SH-SY5Y (cell line): ENCODE results near the gene AGAP1.

Experiments used
- GATA2 ChIP-seq: IDR thresholded peaks from 2 replicates; pipeline ENCODE4 v1.6.1; 2011; ENCODE audit warnings: mild to moderate bottlenecking, low read depth, low read length
- GATA3 ChIP-seq: IDR thresholded peaks from 2 replicates; pipeline ENCODE4 v1.6.1; 2011; ENCODE audit warnings: low read depth, mild to moderate bottlenecking, low read length, moderate library complexity

AGAP1 gene

DNA sequence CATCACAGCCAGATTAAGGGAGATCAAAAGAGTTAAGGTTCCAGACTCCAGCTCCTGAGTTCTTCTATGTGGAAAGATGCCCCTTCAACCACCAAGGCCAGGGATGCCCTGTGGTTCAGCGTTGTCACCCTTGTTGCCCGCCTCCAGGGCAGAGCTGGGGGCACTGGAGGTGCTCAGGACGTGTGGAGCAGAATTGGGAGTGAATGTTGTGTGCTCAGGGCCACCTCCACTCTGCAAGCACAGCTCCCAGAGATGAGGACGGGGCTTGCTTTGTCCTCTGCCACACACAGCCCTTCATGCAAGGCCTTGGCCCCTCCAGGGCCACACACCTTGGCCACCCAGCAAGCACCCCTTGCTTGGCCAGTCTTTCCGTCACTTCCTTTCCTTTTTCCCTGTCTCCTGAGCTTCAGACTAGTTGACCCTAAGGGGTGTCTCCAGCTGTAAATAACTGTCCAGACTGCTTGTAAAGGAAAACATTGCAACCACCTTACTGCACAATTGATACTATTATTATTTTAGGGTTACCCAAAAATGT is 103.3 kb downstream of the AGAP1 start:
- TF ChIP-seq GATA2 (no peak), GATA3 (no peak)

DNA sequence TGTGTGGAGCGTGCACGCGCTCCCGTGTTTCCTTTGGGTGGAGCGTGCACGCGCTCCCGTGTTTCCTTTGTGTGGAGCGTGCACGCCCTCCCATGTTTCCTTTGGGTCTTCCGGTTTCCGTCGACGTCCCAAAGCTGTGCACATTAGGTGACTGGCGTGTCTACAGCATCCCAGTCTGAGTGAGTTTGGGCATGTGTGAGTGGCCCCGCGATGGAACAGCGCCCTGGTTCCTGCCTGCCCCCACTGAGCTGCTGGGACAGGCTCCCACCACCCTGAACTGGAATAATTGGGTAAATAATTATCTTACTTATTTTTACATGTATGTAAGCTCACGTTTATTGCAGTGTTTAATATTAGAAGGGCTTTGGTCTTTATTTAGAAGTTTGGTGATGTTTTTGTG is 104.2 kb downstream of the AGAP1 start:
- TF ChIP-seq GATA3 (no peak), GATA2 (no peak)

DNA sequence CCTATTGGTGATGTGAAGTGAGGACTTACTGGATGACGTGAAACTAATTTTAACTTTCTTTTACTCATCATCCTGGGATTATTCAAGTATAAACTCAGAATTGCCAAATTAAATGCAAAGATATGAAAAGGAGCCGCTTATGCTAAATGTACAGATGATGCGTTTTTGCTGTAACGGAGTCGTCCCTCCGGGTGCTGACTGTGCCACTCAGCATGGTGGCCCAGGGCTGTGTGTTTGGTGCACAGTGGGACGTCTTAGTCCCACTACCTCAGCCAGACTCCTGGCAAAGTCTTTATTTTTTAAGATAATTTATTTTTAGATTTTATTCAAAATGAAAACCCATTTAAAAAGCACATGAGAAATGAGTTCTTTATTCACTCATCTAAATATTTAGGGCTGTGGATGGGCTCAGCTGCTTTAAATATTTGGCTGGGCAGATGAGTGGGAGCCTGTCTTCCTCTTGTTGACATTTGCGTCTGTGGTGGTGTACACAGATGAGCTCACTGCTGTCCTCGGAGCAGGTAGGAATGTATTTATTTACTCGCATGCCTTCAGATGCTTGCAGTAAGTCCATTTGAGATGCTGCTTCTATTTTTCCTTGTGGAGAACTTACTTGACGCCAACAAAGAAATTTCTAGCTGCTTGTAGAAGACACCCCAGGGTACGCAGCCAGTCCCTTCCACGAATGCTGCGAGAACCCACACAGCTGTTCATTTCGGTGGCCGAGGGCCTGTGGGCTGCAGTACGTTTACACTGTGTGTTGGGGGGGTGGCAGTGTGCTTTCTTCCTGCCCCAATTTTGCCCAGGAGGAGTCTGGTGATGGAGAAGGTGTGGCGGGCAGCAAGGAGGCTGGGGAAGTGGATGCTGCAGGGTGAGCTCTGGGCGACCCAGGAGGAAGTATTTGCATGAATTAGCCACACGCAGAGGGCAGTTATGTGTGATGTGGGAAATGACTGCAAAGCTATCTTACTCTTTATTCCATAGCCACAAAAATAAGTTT is 105.0 kb downstream of the AGAP1 start:
- TF ChIP-seq GATA3 (no peak), GATA2 (no peak)

DNA sequence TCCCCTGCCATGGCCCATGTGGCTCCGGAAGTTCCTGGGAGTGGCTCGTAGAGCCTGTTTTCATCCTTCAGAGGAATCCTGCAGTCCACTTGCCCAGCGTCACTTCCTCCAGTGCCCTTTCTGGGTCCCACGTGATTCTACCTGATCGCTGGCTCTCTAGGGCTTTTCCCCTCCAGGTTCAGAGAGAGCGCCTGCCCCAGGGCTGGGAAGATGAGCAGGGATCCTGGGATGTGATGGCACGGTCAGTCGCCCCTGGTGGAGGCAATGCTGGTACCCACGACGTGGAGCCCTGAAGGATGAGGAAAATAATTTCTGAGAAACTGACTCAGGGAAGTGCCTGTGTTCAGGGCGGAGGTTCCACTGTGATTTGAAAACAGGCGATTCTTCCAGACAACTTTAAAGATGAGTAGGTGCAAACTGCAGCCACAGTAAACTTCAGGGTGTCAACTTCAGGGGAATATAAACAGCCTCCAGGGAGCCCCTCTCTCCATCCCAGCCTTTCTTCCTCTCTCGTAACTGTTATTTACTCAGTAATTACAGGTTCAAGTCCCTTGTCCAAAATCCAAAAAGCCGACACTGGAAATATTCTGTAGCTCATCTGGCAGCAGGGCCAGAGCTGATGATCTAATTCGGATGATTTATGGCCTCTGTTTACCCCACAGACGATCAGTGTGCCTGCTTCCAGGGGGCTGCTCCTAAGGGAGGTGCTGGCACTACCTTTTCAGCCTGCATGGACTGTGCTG is 105.9 kb downstream of the AGAP1 start:
- TF ChIP-seq GATA3 (no peak), GATA2 (no peak)

DNA sequence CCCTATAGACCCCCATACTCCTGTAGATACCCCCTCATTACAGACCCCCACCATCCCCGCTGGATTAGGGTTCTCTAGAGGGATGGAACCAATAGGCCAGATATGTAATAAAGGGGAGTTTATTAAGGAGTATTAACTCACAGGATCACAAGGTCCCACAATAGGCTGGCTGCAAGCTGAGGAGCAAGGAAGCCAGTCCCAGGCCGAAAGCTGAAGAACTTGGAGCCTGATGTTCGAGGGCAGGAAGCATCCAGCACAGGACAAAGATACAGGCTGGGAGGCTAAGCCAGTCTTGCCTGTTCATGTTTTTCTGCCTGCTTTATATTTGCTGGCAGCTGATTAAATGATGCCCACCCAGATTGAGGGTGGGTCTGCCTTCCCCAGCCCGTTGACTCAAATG is 106.6 kb downstream of the AGAP1 start:
- TF ChIP-seq GATA2 (no peak), GATA3 (no peak)

DNA sequence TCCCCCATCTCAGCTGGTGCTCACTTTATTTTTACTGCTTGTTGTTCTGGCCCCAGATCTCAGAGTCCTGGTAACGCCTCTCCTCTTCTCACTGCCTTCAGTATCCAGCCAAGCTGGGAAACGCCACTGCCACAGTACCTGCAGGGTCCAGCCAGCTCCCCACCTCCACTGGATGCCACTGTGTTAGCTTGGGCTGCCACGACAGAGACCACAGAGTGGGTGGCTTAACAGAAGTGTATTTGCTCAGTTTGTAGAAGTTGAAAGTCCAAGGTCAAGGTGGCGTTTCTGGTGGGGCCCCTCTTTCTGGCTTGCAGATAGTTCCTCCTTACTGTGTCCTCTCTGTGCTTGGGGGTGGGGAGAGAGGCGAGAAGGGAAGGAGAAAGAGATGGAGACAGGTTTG is 107.1 kb downstream of the AGAP1 start:
- TF ChIP-seq GATA2 (no peak), GATA3 (no peak)

DNA sequence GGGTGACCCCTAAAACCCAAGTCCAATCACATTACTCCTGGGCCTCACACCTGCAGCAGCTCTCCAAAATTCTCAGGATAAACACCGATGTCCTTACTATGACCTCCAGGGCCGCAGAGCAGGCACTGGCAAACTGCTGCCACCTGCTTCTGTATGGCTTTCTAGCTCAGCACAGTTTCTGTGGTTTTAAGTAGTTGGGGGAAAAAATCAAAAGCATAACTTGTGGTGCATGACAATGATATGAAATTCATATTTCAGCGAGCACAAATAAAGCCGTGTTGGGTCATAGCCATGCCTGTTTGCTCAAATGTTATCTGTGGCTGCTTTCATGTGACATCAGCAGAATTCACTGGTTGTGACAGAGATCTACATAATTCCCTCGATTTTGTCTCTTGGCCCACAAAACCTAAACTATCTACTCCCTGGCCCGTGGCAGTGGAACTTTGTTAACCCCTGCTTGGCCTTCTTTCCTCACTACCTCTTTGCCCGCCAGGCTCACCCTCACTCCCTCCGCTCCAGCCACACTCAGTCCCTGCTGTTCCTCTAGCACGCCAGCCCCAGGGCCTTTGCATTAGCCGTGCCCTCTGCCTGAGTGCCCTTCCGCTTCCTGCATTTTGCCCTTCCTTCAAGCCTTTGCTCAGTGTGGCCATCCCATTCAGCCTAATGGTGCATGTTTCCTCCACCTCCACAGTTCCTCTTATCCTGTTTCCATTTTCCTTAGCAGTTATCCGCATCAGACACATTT is 108.3 kb downstream of the AGAP1 start:
- no peak for TF ChIP-seq GATA2
- TF ChIP-seq GATA3: no peak

DNA sequence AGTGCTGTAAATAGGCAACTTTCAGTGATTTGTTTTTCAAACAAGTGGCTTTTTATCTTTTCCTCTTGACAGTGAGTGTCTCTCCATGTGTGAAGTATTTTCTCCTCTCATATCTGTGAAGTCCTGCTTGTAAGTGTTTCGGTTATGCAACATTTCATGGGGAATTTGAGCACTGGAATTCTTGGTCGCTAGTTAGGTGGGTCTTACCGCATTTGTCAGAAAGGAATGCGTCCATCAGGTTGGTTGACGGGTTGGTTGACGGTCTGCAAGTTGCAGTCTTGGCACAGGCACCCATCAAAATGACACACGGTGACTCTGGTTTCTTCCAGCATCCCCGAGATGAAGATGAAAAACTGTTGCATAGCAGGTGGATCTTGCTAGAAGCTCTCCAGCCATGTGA is 109.8 kb downstream of the AGAP1 start:
- TF ChIP-seq GATA2 (no peak), GATA3 (no peak)

DNA sequence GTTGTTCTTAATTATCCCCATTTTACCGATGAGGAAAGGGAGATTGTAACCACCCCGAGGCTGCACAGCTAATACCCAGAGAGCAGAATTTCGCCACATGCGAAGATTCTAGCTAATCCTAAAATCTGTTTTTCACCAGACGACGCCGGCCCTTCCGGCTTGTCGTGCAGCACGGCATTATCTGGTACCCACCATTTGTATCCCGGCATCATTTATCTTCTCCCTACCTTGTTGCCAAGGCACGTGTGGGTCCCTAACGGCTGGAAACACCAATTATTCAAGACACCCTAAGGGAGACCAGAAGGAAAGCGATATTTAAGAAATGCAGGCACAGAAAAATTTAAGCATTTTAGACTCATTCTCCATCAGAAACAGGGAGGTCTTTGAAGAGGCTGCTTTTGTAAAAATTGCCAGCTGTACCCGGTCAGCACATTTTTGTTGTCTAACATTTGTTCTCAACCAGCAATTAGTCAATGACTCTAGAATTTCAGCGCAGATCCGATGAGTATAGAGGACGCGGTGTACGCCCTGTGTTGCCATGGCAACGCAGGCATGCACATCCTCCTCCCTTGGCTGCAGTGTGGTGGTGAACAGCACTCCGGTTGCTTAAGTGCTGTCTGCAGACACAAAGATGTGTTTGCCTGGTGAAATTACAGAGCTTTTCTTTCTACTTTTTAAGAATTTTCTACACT is 111.6 kb downstream of the AGAP1 start:
- TF ChIP-seq GATA3 (no peak), GATA2 (peak; percentile 86)

DNA sequence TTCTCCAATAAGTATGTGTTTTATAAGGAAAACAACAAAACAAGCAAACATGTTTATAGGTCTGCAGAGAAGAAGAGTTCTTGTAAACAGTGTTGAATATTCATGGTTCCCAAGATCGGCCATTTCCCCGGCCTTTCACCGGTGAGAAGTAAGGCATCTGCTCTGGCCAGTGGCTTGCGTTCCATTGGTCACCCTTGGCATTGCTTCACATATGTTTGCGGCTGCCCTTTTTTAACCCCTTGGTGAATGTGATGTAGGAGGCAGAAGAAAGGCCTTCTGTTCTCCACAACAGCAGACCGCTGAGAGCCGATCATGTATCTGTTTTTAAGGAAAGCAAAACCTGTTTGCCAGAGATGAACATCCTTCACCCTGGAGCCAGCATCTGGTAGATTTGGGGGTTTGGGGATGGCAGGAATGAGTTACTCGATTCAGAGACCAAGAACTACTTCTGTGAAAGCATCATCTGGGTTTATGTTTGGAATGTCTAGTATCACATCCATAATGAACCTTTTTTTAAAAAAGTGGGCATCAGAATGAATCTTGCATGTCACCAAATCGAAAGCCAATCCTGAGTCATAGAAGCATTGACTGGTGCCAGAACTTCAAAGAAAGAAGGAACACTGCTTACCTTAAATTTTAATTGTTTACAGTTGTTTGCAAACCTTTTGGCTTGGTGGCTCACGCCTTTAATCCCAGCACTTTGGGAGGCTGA is 112.3 kb downstream of the AGAP1 start:
- TF ChIP-seq GATA3 (no peak), GATA2 (no peak)

DNA sequence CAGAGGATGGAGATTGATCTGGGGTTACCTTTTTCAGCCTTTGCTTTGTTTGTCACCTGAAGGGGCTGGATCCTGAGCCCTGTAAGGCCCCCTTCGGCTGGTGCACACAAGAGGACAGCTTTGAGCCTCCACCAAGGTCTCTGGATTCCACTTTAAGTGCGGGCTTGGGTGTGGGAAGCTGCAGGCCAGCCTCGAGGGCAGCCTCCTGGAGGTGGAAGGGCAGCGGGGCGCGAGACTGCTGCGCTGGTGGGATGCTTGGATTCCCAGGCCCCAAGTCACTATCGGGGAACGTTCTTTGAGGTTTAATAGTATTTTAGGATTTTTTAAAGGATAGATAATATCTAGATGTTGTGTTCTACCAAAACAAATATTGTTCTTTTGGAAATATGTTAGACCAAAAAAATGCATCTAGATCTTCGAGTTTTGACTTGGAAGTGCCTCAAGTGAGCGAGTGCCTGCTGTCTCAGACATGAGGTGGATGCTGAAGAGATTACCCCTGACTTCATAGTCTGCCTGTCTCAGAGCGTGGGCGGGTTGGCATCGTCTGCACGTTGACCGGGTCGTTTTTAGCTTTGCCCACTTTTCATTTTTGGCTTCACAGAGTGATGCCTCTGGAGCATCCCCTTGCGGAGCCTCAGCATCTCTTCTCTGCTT is 113.8 kb downstream of the AGAP1 start:
- TF ChIP-seq GATA3 (no peak), GATA2 (no peak)

DNA sequence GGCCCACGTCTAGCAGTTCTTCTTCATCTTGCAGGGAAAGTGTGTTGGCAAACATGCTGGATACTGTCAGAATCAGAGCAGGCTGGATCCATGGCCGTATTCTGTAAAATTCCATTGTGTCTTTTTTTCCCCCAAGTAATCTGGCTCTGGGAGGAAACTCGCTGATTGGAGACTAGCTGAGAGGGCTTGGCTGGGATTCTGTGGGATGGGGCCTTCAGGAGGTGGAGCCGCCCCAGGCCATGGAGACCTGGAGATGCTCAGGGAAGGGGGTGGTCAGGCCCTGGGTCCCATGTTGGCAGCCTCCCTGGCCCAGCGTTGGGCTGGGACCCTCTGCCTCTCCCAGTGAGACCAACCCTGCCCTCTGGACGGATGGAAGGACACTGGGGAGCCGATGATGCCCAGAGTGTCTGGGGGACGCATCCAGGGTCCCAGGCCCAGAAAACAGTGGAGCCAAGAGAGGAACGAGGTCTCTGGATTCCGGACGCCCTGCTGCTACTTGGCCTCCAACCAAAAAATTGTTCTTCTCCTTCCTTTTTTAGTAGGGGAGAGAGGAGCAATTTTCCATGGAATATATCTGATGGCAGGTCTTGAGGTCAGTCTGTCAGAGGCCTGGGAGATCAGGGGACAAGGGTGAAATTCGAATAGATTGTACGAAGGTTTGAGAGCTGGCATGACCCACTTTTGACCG is 114.5 kb downstream of the AGAP1 start:
- no peak for TF ChIP-seq GATA3
- TF ChIP-seq GATA2: no peak

DNA sequence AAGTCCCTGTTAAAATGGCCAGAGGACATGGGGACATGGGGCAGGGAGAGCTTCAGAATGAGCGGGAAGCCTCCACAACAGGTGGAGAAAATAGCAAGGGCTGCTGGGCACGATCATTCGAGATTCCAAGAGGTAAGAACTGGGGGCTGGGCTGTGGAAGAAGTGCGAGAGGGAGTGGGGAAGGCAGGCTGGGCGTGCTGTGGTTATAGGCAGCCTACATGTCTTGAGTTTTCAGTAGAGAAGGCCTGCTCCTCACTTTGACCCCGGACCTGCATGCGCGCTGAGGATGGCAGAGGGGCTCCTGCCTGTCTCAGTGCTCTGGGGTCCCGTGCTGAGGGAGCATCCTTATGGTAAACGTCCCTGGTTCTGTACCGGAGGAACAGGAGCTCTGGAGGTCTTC is 115.5 kb downstream of the AGAP1 start:
- no peak for TF ChIP-seq GATA2
- no peak for TF ChIP-seq GATA3
